Hematopoietic multipotent progenitor cell treated with erythropoietin and hydrocortisone succinate and interleukin-3 and kit ligand, for 6 days (in vitro differentiated cells): ENCODE measurements around the gene RIPPLY1.
"Not testable (repeated sequence)": the region's sequence is repeated elsewhere in the genome, so short reads cannot be mapped to it uniquely, and the experiment has no call there.

Source experiments
- DNase-seq: peaks from one replicate; pipeline ENCODE4 v3.0.0-alpha.2; 2015

RIPPLY1 gene

DNA sequence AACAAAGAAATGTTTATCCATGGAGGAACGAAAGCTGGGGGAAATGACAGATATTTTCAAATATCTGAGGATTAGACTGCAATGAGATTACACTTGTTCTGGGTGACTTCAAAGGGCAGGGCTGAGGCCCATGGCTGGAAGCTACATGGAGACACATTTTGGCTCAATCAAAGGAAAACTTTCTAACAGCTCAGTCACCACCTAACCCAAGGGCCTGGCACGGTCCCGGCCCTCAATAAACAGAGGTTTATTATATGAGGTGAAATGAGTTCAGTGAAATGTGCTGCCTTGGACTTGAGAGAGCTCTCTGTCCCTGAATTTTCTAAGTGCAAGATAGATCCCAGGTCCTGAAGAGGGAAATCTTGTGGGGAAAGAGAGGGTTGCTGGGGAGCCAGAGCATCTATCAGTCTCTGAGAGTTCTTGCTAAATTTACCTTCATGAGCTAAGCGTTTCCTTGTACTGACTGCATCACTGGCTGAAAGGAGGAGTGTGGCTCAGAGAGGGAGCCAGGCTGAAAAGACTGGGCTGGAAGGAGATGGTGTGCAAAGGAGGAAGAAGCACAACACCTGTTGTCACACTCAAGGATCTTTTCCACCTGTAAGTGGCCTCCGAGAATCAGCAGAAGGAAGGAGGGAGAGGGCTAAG, 2.0 kb upstream of the RIPPLY1 start:
- no peak for DNase-seq

GRCh38 chrX:106903856-106904528, 851 bp upstream of the RIPPLY1 start:
- no peak for DNase-seq

- DNase-seq: no peak
These were observed 457 bp downstream of the RIPPLY1 start for GRCh38 chrX:106902684-106903083.

GRCh38 chrX:106901781-106902219, 1.3 kb downstream of the RIPPLY1 start:
- no peak for DNase-seq

DNA sequence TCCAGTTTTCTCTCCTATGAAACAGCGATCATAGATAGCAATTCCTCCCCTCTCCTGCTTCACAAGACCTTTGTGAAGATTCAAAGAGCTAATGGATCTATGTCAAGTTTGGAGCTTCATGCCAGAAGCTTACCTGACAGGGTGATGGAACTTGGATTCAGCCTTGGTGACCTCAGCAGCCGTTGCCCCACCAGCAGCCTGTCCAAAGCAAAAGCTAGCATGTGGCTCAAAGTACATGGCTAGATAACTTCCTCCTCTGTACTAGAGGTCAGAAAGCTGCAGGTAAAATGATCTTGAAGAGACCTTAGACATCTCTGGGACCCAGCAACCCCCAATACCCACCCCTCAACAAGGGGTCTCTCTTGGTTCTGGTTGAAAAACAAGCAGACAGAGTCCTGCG, 1.8 kb downstream of the RIPPLY1 start:
- DNase-seq: no peak

DNA sequence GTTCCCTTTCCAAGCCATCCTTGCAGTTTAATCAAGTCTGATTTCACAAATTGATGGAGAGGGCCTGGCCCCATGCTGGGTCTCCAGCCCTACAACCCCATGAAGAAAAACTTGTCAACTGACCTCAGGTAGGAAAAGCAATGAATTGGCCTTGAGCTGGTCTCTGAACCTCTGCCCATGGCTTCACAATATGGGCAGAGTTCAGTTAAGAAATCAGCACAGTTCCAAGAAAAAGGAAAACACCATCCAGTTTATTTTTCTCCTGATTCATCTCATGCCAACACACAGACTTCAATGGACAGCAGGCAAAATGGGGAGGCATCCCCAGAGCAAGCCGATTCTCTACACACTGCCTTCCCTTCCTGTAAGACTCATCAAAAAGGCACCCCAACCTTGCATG, 3.3 kb downstream of the RIPPLY1 start:
- no peak for DNase-seq

DNA sequence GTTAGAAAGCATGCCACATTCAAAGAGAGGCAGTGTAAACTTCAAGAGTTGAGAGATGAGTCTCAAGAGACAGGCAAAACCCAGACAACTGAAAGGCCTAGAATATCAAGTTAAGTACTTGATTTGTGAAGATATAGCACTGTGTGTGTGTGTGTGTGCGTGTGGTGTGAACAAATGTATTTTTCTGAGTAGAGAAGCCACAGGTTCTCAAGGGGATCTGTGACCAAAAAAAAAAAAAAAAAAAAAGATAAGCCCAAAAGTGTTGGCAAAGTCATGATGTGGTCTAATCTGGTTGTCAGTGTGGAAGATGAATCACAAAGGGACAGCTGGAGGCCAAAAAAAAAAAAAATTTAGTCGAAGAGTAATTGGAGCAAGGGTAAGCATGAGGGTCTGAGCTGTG, 3.9 kb downstream of the RIPPLY1 start:
- no peak for DNase-seq

DNA sequence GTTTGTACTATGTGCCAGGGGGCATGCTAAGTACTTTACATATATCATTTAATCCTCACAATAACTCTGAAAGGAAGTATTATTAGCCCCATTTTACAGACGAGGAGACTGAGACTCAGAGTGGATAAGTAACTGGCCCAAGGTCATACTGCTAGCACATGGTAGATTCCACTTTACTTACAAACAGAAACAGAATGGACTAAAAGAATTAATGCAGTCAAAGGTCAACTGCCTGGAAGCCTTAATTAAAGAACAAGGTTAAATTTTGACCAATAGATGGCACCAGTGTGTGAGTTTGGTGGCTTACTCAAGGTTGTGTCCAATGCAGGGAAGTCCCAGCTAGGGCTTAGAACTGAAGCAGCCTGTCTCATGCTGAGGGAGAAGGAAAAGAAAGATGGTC, 4.7 kb downstream of the RIPPLY1 start:
- DNase-seq: peak; percentile 74

DNA sequence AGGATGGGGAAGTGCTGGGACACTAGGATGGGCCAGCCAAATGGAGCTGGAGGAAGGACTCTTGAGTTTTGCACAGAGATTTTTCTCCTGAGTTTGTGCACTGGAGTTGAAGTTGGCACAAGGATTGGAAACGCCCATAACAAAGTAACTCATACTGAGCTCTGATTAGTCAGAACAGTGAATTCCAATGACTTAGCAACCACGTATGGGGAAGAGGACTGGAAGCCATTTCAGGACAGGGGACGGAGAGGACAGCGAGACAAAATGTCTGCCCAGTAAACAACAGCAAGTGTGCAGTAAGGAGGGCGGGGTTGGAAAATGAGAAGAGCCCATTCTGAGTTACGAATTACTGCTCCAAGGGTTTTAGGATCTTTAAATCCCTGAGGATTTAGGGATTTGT, 5.9 kb downstream of the RIPPLY1 start:
- no peak for DNase-seq

- DNase-seq: no peak
These were observed 8.1 kb downstream of the RIPPLY1 start for GRCh38 chrX:106894978-106895452.

DNA sequence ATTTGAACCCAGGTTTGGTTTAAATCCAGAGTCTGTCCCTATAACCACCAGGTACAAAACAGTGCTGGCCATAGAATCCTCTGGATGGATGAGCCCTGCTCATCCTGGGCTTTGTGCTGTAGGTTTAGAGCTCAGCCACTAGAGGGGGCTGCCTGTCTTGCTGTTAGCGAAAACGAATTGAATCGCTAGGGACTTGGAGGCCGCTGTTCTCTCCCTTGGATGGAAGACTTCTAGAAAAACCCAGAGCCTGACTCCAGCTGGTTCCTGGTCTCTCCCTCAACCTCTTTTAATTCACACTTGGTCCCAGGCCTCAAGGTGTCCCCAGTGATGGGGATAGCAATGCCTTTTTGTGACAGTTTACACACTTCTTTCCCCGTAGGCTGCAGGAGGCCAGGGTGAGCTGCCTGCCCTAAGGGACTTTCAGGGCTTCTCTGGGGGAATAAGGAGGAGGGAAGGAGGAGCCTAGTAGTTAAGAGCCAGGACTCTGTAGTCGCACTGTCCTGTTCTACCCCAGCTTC, 8.7 kb downstream of the RIPPLY1 start:
- DNase-seq: peak; percentile 68

GRCh38 chrX:106891762-106892460, 11.2 kb downstream of the RIPPLY1 start:
- DNase-seq: no peak

GRCh38 chrX:106889468-106889867, 13.7 kb downstream of the RIPPLY1 start:
- no peak for DNase-seq

GRCh38 chrX:106875151-106875550, 28.0 kb downstream of the RIPPLY1 start:
- no peak for DNase-seq

- DNase-seq: peak; percentile 66
These were observed 29.1 kb downstream of the RIPPLY1 start for GRCh38 chrX:106874075-106874474.

DNA sequence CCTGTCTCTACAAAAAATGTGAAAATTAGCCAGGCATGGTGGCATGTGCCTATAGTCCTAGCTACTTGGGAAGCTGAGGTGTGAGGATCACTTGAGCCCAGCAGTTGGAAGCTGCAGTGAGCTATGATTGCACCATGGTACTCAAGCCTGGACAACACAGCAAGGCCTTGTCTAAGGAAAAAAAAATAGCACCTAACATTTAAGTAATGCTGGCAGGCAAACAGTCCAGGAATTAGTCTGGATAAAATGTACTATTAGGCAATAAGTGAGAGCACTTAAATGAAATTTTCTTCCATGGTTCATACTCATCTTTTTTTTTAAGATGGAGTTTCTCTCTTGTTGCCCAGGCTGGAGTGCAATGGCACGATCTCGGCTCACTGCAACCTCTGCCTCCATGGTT, 30.3 kb downstream of the RIPPLY1 start:
- not testable (repeated sequence) for DNase-seq

DNA sequence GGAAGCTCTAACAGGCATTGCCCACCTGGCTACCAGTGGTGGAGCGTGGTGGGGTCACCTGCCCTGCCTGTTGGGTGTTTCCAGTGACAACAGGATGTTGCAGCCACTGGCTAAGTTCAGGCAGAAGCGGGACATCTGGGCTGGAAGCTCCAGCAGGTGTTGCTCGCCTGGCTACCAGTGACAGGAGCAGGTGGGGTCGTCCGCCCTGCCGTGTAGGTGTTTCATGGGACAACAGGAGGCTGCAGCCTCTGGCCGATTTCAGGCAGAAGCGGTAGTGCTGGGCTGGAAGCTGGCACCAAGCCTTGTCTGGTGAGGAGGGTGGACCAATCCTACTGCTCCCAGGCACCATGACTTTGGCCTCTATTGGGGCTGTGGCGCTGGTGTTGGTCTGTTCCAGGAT, 39.4 kb downstream of the RIPPLY1 start:
- no peak for DNase-seq

DNA sequence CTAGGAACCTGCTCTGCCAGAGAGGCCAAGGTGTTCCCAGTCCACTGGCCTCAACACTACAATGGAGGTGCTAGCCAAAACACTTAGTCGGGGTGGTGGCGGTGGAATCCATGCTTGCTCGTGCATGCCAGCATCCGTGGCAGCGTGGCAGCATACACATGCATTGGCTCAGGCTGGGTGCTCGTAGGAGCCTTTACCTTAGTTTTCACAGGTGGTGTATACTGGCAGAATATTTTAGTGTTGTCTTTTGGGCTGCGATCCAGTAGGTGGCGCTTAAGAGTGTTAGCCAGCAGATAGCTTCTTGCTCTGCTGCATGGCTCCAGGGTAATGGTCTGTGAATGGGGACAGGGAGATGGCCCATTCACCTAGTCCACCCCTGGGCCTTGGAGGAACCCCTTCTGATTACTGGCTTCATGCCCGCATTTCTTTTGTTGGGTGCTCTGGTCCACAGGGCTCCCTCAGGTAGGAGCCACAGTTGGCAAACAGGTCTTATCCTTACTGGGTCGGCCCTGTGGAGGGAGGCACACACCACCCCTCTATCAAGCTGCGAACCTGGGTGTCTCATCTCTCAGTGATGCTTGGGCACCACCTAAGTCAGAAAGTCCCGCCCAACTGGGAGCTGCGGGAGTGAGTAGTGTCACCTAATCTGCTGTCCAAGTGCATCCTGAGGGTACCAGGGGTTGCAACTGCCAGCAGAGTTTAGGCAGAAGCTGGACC, 40.0 kb downstream of the RIPPLY1 start:
- peak; percentile 10 for DNase-seq
